ENCODE results near the gene TOP1.

The TOP1 gene

DNA sequence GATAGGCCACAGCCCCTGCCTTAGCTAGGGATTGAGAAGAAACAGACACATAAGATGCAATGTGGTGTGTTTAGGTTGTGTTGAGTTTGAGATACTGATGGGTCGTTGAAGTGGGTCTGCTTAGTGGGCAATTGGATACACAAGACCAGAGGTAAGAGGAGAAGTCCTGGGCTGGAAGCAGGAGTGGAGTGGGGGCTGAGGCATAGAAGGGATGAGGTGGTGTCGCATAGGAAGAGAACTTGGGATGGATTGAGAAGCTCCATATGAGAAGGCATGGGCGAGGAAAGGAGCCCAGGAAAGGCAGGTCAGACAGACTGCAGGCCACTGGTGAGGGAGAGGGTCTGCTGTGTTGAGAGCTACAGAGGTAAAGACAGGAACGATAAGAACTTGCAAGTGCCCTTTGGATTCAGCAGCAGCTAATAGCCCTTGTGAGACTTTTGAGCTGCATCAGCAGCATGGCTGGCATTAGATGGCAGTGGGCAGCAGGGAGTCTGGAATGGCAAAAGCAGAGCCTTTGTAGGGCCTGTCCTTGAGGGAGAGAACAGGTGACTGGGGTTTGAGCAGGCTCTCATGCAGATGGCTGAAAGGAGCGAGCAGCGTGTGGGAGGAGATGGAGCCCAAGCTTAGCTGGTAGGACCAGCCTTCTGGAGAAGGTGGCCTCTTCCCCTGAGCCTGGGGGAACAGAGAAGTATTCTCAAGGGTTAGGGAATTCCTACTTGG lies 141.9 kb downstream of the TOP1 start:
- DNase-seq: no peak

GRCh38 chr20:41171736-41172295 lies 143.2 kb downstream of the TOP1 start:
- no peak for DNase-seq

DNA sequence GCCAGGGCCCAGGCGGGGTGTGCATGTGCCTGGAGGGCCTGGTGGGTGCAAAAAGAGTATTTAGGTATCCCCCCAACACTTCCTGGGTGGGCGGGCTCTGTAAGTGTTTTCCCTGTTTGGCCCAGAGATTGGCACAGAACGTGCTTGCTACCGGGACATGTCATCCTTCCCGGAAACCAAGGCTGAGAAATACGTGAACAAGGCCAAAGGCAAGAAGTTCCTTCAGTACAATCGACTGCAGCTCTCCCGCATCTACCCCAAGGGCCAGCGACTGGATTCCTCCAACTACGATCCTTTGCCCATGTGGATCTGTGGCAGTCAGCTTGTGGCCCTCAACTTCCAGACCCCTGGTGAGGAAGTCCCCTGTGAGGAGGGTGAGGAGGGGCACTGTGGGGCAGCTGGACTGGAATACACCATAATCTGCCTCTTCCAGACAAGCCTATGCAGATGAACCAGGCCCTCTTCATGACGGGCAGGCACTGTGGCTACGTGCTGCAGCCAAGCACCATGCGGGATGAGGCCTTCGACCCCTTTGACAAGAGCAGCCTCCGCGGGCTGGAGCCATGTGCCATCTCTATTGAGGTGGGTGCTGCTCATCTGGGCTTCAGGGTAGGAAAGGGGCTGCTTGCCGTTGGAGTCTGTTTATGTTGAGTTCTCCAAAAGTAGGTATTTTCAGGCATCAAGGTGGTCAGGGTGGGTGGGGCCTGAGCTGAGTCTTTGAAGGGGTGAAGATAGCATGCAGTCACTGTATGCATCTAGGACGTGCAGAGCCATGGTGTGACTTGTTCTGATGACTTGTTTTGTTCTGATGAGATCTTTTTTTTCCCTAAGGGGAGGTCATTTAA lies 143.9 kb downstream of the TOP1 start:
- no peak for DNase-seq

- DNase-seq: no peak
Measured at GRCh38 chr20:41173161-41173721, 144.6 kb downstream of the TOP1 start.

DNA sequence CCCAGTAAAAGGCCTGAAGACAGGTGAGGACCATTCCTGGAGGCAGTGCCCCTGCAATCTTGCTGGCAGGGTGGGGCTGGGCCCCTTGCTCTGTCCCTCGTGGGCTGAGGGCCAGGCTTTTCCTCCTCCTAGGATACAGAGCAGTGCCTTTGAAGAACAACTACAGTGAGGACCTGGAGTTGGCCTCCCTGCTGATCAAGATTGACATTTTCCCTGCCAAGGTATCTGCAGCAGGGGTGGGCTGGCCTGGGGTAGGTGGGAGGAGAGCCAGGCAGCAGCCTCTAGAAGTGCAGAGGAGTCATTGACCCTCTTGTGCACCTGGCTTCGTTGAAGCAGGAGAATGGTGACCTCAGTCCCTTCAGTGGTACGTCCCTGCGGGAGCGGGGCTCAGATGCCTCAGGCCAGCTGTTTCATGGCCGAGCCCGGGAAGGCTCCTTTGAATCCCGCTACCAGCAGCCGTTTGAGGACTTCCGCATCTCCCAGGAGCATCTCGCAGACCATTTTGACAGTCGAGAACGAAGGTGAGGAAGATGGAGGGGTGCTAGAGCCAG lies 145.2 kb downstream of the TOP1 start:
- no peak for DNase-seq

All from DMS79 (cell line).